Glutamatergic neuron (in vitro differentiated cells): ENCODE results near the gene ASF1A. TPM values are rescaled to one million over a fixed set of nuclear protein-coding genes. Genes with fewer than 3 reads are reported as not detected.

Experiments
- DNase-seq: peaks from one replicate; pipeline ENCODE4 v3.0.0; 2022
- H3K27ac Mint-ChIP-seq: one replicate; pipeline ENCODE4 v1.8.0; 2020; ENCODE audit warnings: mild to moderate bottlenecking, mixed read lengths, inconsistent platforms; ENCODE audit not compliant: unreplicated experiment
- H3K27me3 Mint-ChIP-seq: one replicate; pipeline ENCODE4 v1.8.0; 2020; ENCODE audit warnings: mild to moderate bottlenecking, moderate library complexity, mixed read lengths, inconsistent platforms; ENCODE audit not compliant: unreplicated experiment
- H3K36me3 Mint-ChIP-seq: one replicate; pipeline ENCODE4 v1.8.0; 2020; ENCODE audit warnings: mild to moderate bottlenecking, mixed read lengths, inconsistent platforms; ENCODE audit not compliant: unreplicated experiment
- H3K4me1 Mint-ChIP-seq: one replicate; pipeline ENCODE4 v1.8.0; 2020; ENCODE audit warnings: mild to moderate bottlenecking, low read depth, mixed read lengths, inconsistent platforms; ENCODE audit not compliant: unreplicated experiment
- H3K4me3 Mint-ChIP-seq: one replicate; pipeline ENCODE4 v1.8.0; 2020; ENCODE audit warnings: mild to moderate bottlenecking, mixed read lengths, inconsistent platforms; ENCODE audit not compliant: unreplicated experiment
- H3K9me3 Mint-ChIP-seq: one replicate; pipeline ENCODE4 v1.8.0; 2020; ENCODE audit warnings: mild to moderate bottlenecking, moderate library complexity, mixed read lengths, inconsistent platforms; ENCODE audit not compliant: unreplicated experiment
- total RNA-seq: library from RNA; stranded (reverse); fragmentation: NEBNext Ultra II Directional; extraction: Animal tissue kit (Norgen Biotek cat#: 25700); gene quantifications from one replicate; pipeline ENCODE4 v1.2.1, GENCODE V29; 2021; ENCODE audit not compliant: unreplicated experiment
- TF ChIP-seq, protein P1 (sequence below): fragments of 200-600 bp; sonication (generic); IDR thresholded peaks from one replicate; pipeline ENCODE4 v1.5.0; 2021; ENCODE audit not compliant: partially characterized antibody, unreplicated experiment

ASF1A gene
- total RNA-seq, 1 donor from 2014 or later: 56.1 TPM

DNA sequence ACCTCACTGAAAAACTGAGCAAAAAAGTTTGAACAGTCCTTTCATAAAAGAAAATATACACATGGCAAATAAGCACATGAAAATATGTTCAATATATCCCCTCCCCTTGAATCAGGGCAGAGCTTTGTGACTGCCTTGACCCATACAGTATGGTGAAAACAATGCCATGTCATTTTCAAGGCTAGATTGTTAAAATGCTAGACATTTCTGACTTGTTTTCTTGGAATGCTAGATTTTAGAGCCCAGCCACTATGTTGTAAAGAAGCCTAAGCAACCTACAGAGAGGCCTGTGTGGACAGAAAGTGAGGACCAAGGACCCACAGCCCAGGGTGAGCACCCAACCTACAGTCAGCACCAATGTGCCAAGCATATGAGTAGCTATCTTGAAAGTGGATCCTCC is 17.1 kb upstream of the ASF1A start:
- Mint-ChIP-seq H3K9me3 (no peaks in the 10 kb centered on the region), H3K4me3 (no peak overlapping the region), H3K4me1 (no peaks in the 10 kb centered on the region), H3K36me3 (peaks cover 4% of the 10 kb centered on the region), H3K27ac (no peak overlapping the region), H3K27me3 (no peaks in the 10 kb centered on the region)
- DNase-seq: no peak
- TF ChIP-seq, protein P1, sequence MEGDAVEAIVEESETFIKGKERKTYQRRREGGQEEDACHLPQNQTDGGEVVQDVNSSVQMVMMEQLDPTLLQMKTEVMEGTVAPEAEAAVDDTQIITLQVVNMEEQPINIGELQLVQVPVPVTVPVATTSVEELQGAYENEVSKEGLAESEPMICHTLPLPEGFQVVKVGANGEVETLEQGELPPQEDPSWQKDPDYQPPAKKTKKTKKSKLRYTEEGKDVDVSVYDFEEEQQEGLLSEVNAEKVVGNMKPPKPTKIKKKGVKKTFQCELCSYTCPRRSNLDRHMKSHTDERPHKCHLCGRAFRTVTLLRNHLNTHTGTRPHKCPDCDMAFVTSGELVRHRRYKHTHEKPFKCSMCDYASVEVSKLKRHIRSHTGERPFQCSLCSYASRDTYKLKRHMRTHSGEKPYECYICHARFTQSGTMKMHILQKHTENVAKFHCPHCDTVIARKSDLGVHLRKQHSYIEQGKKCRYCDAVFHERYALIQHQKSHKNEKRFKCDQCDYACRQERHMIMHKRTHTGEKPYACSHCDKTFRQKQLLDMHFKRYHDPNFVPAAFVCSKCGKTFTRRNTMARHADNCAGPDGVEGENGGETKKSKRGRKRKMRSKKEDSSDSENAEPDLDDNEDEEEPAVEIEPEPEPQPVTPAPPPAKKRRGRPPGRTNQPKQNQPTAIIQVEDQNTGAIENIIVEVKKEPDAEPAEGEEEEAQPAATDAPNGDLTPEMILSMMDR: no peak

DNA sequence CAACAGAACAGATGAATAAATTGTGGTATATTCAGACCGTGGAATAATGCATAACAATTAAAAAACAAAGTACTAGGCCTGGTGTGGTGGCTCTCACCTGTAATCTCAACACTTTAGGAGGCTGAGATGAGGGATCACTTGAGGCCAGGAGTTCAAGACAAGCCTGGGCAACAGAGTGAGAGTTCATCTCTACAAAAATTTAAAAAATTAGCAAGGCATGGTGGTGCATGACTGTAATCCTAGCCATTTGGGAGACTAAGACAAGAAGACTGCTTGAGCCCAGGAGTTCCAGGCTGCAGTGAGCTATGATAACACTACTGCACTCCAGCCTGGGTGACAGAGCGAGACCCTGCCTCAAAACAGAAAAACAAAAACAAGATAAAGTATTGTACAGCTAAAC is 16.1 kb upstream of the ASF1A start:
- Mint-ChIP-seq H3K9me3 (no peaks in the 10 kb centered on the region), H3K27me3 (no peaks in the 10 kb centered on the region), H3K36me3 (peaks cover 4% of the 10 kb centered on the region), H3K27ac (no peak overlapping the region), H3K4me3 (no peak overlapping the region), H3K4me1 (peaks cover 5% of the 10 kb centered on the region)
- TF ChIP-seq, protein P1: no peak
- no peak for DNase-seq

DNA sequence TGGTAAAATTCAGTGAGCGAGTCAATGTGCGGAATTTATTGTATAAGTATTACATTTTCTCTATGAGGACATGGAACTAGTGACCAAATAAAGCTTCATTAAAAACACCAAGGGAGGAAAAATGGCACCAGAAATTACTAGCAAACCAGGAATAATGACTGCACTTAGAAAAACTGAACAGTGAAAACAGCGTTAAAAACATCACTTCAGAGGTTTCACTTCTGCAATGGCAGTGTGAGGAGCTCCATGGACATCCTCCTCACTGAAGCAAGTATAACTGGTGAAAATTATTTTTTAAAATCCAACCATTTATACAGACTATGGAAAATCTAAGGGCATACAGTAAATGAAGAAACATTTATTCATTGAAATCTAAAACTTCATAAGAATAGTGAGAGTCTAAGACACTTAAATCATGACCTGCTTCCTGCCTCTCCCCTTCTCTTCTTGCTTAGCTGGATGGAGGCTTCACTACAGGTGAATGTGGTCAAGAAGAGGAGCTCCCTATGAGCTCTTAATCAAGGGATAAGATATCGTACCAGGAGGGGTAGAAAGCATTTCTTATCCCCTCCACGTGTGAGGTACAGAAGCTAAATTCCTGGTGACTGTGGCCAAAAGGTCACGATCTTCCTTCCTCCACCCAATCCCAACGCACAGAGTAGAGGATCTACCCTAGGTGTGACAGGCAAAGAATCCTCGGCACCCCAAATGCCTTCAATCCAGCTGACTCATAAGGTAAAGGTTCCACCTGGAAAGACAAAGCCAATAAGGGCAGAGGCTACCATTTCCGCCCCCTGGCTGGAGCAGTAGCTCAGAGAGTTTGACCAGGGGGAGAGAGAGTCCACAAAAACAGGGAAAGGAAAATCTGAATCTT is 12.3 kb upstream of the ASF1A start:
- DNase-seq: no peak
- Mint-ChIP-seq H3K36me3 (peaks cover 4% of the 10 kb centered on the region), H3K4me1 (peaks cover 12% of the 10 kb centered on the region), H3K27ac (no peak overlapping the region), H3K9me3 (no peaks in the 10 kb centered on the region), H3K4me3 (no peak overlapping the region), H3K27me3 (no peaks in the 10 kb centered on the region)
- TF ChIP-seq, protein P1: no peak

DNA sequence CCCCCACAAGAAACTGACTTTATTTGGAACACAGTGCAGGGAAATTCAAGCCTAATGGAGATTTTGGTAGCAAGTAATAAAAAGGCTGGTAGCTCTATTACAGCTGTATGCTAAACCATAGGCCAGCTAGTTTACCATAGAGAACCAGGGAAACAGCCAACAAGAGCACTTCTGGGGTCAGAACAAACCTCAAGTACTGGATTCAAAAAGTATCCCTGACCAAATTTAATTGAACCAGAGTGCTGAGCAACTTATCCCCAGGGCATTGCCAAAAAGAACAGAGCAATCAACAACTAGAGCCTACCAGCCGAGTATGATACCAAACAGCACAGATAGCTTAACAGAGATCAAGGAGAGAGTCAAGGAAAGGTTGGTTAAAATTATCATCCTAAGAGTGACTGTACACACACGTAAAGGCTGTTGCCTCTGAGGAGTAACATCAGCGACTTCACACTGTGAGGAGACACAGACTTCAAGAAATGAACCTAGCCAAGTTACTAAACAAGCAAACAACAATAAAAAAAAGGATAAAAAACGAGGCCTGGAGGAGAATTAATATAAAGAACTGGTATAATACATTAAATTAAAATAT is 11.5 kb upstream of the ASF1A start:
- DNase-seq: no peak
- TF ChIP-seq, protein P1: no peak

DNA sequence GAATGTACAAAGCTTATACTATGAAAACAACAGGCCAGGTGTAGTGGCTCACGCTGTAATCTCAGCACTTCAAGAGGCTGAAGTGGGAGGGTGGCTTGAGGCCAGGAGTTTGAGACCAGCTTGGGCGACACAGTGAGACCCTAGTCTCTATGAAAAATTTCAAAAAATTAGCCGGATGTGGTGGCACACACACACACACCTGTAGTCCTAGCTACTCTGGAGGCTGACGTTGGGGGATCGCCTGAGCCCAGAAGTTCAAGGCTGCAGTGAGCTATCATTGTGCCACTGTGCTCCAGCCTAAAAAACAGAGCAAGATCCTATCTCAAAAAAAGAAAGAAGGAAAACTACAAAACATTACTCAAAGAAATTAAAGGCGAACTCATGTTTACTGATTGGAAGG is 7.3 kb upstream of the ASF1A start:
- no peak overlapping the region for H3K27ac Mint-ChIP-seq
- peaks cover 29% of the 10 kb centered on the region for H3K4me1 Mint-ChIP-seq
- peaks cover 3% of the 10 kb centered on the region for H3K9me3 Mint-ChIP-seq
- no peaks in the 10 kb centered on the region for H3K36me3 Mint-ChIP-seq
- DNase-seq: no peak
- no peaks in the 10 kb centered on the region for H3K27me3 Mint-ChIP-seq
- no peak overlapping the region for H3K4me3 Mint-ChIP-seq
- TF ChIP-seq, protein P1: no peak

More for the DNA sequence above, 11.5 kb upstream of the ASF1A start:
- no peaks in the 10 kb centered on the region for H3K9me3 Mint-ChIP-seq
- H3K36me3 Mint-ChIP-seq: peaks cover 4% of the 10 kb centered on the region
- no peak overlapping the region for H3K27ac Mint-ChIP-seq
- no peak overlapping the region for H3K4me3 Mint-ChIP-seq
- H3K4me1 Mint-ChIP-seq: peaks cover 14% of the 10 kb centered on the region
- no peaks in the 10 kb centered on the region for H3K27me3 Mint-ChIP-seq
